ENCODE data around the gene GIT1. TPM values are rescaled to one million over a fixed set of nuclear protein-coding genes. Genes with fewer than 3 reads are reported as not detected.

The GIT1 gene
- total RNA-seq, 1 donor from 2014 or later, result 9.4 TPM

DNA sequence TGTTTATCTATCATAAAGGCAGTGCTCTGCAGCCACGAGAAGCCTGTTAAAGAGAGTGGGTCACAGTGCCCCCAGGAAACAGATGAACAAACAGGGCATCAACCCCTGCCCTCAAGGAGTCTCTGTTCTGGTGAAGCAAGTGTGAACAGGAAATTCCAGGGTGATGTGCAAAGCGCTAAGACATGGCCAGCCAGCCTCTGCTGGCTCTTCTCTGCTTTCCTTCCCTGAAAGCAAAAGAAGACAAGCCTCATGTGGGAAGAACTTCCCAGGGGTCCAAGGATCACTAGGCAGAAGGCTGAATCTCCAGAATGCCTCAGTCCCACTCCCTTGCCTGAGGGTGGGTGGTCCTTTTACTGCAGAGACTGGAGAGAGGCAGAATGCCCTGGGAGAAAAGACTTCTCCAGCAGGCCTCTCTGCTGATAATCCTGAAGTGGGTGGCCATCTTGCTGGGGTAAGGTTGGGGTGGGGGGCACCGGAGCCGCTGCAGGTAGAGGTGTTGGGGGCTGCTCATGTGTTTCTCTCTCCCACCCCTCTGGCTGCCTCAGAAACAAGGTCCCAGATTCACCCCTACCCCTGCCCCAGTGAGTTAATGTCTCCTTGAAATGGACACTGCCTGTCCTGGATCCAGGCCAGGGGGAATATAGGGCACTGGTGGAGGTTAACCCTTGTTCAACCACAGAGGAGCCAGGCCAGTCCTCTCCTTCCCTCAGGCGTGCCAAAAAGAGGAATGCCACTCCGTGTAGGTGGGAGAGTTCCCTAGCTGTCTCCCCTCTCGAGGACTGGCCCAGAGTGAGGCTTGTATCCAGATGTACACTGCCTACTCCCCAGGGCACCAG, 5.9 kb upstream of the GIT1 start:
- DNase-seq (ENCODE audit: low spot score), result no peak
- ATAC-seq, result no peak

DNA sequence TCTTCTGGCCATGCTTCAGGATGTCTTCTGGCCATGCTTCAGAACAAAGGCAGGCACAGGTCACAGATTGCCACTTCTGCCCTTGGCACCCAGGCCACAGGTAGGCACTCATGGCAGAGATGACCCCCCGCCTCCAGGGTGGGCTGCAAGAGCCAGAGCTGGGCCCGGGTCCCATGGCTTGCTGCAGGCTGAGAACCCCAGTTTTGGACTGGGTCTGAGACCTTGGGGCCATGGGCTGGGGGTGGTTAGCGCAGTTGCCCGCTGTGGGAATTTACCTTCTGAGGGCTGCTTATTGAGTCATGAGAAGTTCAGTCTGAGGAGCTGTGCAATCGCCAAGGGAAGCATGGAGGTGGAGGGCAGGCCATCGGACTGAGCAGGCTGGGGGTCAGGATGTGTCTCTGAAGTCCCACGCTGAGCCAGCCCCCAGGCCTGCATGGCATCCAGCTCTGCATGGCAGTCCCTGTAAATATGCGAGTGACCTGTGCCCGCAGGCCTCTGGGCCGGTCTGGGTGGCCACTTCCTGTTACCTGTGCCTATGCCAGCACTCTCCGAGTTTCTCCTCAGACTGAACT, 5.2 kb upstream of the GIT1 start:
- DNase-seq (ENCODE audit: low spot score) (no peak), ATAC-seq (no peak)

DNA sequence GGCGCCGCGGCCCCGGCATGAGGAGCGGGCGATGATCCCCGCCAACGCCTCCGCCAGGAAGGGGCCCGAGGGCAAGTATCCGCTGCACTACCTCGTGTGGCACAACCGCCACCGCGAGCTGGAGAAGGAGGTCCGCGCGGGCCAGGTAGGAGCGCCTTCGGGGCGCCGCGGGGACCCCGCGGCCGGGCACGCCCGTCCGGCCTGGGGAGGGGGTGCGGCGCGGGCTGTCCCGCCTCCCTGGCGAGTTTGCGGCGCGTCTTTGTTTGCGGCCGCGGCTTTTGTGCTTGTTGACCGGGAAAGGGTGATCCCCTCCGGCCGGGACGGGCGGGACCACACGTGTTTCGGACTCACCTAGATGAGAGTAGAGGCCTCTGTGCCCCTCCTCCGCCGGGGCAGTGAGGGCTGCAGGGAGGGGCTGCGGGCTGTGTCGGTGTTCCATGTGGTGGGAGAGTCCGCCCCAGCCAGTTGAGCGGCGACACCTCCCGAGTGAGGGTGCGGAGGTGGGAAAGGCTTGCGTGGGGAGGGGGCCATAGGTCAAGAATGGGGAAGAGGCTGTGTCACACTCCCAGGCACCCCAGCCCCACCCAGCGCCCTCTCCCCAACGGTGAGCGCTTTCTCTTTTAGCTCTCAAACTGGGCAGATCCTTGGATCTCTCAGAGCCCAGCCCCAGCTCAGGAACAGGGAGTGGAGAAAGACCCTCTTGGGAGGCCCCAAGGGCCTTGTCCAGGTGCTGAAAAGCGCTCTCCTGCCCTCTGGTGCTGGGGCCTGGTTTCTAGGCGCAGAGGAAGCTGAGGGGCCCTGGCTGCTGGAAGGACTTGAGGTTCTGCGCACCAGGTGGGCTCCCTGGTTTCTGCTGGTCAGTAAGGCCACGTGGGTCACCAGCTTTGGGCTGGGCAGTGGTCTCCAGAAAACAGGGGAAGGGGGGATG, 4.4 kb upstream of the GIT1 start:
- DNase-seq (ENCODE audit: low spot score), result no peak
- ATAC-seq, result no peak

GRCh38 chr17:29592850-29593551, 3.6 kb upstream of the GIT1 start, which contains the start of gene ANKRD13B:
Gene ANKRD13B, plus strand, starts transcription at chr17:29593132. Its CDS starts 490 bp downstream, at chr17:29593622.
- ATAC-seq, result no peak

DNA sequence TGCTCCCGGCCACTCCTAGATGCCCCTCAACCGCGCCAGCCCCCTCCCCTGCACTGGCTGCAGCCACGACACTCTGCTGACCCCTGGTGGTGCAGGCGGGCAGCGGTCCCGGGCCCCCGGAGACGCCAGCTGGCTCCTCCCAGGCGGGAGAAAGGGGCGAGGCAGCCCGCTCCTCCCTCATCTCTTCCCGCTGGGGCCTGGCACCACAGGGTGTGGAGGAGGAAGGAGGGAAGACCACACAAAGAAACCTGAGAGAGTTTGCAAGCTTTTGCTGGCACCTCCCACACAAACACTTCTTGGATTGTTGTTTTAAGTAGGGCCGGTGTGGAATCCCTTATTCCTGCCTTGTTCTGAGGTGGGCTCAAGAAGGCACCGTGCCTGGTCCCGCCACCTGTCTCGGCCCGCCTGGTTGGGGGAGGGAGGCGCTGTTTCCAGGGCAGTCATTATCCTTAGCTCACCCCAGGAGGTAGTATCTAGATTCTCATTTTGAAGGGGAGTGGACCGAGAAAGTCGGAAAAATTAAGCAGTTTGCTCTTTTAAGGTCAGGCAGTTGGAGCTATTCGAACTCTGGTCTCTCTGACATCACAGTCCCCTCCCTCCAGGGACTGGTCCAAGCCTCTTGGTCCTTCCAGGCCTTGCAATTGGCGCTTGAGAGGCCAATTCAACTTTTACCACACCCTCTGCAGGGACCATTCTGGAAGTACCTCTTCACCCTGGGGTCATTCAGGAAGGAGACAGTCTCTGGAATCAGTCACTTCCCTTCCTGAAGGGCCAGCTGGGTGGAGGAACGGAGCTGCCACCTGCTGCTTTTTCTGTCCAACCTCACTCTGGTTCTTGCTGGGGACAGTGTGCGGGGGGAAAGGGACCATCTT, 2.5 kb upstream of the GIT1 start:
- ATAC-seq (peak; percentile 67), DNase-seq (ENCODE audit: low spot score) (peak; percentile 80)

More at GRCh38 chr17:29592850-29593551, 3.6 kb upstream of the GIT1 start, which contains the start of gene ANKRD13B:
- no peak for DNase-seq (ENCODE audit: low spot score)

GRCh38 chr17:29591146-29591736, 1.8 kb upstream of the GIT1 start:
- DNase-seq (ENCODE audit: low spot score) (no peak), ATAC-seq (peak; percentile 8)

DNA sequence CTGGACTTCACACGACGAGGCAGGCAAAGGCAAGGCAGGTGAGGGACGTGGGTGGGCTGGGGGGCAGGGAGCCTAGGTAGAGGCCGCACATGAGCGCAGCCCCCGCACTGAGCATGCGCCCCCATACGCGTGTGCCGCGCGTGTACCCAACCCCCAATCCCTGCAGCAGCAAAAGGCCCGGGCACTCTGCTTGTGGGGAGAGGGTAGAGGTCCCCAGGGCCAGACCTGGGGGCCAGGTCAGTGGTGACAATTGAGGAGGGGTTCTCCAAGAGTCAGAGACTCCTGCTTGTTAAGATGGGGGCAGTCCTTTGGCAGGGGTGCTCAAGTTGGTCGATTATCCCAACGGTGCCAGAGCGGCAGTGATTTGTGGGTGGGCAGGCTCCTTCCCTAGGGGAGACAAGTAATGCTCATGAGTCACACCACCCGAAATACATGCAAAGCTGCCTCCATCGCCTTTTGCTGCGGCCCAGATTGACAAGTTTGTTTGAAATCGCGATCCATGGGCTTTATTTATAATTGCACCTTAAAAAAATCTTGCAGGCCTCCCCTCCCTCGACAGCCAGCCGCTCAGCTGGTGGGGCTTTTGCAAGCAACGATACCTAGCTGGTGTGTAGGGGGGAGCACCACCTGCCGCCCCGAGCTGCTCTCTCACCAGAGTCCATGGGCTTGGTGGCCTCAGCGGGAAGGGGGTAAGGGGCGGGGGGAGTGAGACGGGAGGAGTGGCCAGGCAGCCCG, 1.1 kb upstream of the GIT1 start:
- DNase-seq (ENCODE audit: low spot score) (no peak), ATAC-seq (no peak)

GRCh38 chr17:29588562-29589411, 661 bp downstream of the GIT1 start:
- DNase-seq (ENCODE audit: low spot score) (peak; percentile 60), ATAC-seq (peak; percentile 3)

DNA sequence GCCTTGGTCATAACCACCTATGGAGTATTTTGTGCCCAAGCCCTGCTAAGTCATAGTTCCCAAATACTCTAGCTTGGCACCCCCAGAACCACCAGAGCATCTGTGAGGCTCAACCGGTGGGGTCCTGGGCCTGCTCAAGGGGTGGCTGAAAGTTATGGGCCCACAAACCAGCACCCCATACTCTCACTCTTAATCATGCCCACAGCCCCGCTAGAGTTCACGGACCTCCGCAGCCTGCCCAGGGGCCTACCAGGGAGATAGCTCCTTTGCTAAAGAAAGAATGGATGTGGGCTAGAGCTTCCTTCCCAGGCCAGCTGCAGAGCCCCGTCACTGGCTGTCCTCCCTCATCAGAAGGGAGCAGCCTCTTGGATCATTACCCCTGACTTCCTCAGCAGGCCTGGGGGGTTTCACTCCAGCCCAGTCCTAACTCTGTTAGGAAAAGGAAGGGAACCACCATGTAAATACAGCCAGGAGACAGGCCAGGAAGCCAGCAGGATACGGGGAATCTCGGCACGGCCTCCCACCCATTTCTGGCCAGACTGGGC, 1.4 kb downstream of the GIT1 start:
- DNase-seq (ENCODE audit: low spot score), result no peak
- no peak for ATAC-seq

GRCh38 chr17:29587591-29587990, 1.9 kb downstream of the GIT1 start:
- DNase-seq (ENCODE audit: low spot score), result no peak
- no peak for ATAC-seq

DNA sequence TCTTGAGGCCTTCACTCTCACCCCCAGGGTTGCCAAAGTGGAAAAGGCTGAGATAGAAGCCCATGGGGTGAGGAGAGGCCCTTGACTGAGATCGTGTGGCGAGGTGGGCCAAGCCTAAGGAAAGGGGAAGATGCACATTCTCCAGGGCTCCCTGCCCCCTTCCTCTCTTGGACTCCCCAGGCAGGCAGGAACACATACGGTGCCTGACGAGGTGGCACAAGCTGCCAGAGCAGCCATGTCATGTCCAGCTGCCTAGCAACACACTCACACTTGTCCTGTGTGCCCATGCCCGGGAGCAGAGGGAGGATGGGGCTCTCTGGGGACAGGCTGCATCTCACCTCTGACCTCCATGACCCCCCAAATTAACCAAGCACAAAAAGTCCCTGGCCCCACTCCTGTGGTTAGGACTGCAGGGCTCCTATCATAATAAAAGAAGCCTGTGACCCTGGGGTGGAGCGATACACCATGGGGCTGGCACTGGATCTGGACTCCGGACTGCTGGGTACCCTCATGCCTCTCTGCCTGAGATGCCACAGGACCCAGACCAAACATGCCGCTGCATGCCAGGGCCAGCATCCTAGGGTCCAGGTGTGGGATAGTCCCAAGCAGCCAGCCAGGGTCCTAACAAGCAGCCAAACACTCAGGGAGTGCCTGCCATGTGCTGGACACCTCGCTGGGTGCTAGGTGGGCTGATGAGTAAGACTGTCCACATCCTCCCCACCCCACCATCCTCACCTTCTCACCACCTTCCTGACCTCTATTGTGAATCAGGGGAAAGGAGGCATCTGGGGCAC, 2.6 kb downstream of the GIT1 start:
- DNase-seq (ENCODE audit: low spot score) (no peak), ATAC-seq (no peak)

- ATAC-seq (no peak), DNase-seq (ENCODE audit: low spot score) (peak; percentile 45)
Observed at GRCh38 chr17:29585080-29585751, 4.2 kb downstream of the GIT1 start.

DNA sequence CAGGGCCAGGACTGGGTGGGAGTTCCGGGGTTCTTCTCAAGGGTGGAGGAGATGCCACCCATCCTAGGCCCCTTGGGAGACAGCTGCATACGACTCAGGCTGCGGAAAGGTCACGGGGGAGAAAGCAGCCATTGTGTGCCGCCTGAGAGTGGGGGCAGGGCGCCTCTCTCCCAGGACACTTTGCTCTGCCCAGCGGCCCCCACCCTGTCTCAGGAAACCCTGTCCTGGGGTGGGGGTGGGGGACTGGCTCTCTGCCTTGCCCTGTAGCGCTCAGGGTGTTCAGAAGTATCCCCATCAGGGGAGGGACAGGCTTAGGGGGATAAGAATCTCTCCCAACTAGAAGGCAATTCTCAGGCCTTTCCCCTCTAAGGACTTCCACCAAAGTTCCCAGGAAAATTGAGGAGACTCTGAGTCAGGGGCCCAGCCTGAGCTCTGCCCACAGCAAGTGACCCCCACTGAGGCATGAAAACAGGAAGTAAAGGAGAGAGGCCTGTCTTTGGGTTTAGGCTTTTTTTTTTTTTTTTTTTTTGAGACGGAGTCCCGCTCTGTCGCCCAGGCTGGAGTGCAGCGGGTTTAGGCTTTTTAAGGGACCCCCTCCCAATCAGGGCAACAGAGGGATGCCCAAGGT, 4.9 kb downstream of the GIT1 start:
- DNase-seq (ENCODE audit: low spot score) (no peak), ATAC-seq (no peak)

DNA sequence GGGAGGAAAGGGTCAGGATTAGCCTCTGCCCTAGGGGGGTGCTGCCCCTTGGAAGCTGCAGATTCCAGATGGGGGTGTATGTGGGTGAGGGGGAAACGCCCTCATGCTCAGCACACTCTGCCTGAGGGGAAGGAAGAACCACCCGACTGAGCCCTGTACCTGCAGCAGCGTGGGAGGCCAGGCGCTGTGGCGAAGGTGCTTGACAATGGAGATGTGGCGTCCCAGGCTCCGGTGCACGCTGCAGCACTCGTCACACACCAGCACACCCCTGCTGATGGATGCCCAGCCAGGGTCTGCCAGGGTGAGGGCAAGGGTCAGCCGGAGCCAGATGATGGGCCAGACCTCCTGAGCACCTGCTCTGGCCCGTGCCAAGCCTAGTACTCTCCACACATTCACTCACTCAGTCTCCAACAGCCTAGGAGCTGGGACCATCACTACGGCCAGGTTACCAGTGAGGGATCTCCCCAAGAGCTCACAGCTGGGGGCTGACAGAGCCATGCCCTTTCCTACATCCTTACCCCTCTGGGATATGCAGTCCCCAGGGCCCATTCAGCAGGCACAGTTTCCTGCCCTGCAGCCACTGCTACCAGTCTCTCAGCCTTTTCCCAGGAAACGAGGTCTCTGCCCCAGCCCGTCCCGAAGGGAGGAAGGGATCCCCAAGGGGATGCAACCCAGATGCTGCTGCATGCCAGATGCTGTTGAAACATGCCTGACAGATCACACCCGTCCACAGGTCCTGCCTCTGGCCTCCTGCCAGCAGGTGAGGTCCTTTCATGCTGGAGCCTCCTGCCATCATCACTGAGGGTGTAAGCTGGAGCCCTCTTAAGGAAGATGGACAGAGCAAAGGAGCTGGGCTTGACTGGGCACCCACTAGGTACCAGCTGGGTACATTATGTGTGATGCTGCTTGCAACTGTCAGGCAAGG, 5.9 kb downstream of the GIT1 start:
- DNase-seq (ENCODE audit: low spot score), result no peak
- no peak for ATAC-seq
